Neutrophil (primary cell): ENCODE measurements around the gene HSD3B7.

Experiments
- H3K27ac ChIP-seq: fragments of 200-600 bp; sonication (generic); 2 replicates; pipeline ENCODE4 v1.5.1; 2016; ENCODE audit warnings: mild to moderate bottlenecking, moderate library complexity
- H3K27me3 ChIP-seq: fragments of 200-600 bp; sonication (generic); 2 replicates; pipeline ENCODE4 v1.6.0; 2016; ENCODE audit warnings: mild to moderate bottlenecking
- H3K36me3 ChIP-seq: fragments of 200-600 bp; sonication (generic); 2 replicates; pipeline ENCODE4 v1.5.1; 2017
- H3K4me1 ChIP-seq, 2 experiments: fragments of 200-600 bp in 1 of 2; sonication (generic) in 1 of 2; 1 replicate in 1 of 2; 2 replicates in 1 of 2; pipeline versions ENCODE4 v1.5.1 to v1.6.1; 2013 to 2016; ENCODE audit warnings: low read depth in 1 of 2, low read length in 1 of 2, mild to moderate bottlenecking in 1 of 2, moderate library complexity in 1 of 2; ENCODE audit not compliant: control insufficient read depth in 1 of 2, insufficient read depth in 1 of 2
- H3K4me3 ChIP-seq, 2 experiments: fragments of 200-600 bp in 1 of 2; sonication (generic) in 1 of 2; 1 replicate in 1 of 2; 2 replicates in 1 of 2; pipeline ENCODE4 v1.5.1; 2013 to 2016; ENCODE audit warnings: low read depth in 1 of 2, low read length in 1 of 2, mild to moderate bottlenecking in 1 of 2, moderate library complexity in 1 of 2
- H3K9me3 ChIP-seq: fragments of 200-600 bp; sonication (generic); 2 replicates; pipeline ENCODE4 v1.5.1; 2016
- TF ChIP-seq, protein P1 (sequence below): fragments of 200-600 bp; sonication (generic); IDR thresholded peaks from 2 replicates; pipeline ENCODE4 v1.5.1; 2016; ENCODE audit warnings: antibody characterized with exemption

The HSD3B7 gene

DNA sequence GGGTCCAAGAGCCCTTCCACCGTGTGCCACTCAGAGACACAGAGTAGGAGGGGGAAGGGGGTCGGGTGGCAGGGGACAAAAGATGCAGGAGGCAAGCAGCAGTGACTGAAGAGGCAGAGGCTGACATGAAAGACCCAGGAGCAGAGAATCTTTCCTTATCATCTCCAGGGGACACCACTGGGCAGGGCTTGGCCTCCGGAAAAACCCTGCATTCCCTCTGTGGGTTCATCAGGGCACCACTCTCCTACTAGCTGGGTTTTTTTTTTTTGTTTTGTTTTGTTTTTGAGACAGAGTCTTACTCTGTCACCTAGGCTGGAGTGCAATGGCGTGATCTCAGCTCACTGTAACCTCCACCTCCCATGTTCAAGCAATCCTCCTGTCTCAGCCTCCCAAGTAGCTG, 46.3 kb downstream of the HSD3B7 start:
- TF ChIP-seq, protein P1, sequence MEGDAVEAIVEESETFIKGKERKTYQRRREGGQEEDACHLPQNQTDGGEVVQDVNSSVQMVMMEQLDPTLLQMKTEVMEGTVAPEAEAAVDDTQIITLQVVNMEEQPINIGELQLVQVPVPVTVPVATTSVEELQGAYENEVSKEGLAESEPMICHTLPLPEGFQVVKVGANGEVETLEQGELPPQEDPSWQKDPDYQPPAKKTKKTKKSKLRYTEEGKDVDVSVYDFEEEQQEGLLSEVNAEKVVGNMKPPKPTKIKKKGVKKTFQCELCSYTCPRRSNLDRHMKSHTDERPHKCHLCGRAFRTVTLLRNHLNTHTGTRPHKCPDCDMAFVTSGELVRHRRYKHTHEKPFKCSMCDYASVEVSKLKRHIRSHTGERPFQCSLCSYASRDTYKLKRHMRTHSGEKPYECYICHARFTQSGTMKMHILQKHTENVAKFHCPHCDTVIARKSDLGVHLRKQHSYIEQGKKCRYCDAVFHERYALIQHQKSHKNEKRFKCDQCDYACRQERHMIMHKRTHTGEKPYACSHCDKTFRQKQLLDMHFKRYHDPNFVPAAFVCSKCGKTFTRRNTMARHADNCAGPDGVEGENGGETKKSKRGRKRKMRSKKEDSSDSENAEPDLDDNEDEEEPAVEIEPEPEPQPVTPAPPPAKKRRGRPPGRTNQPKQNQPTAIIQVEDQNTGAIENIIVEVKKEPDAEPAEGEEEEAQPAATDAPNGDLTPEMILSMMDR: no peak
- Histone ChIP-seq H3K4me1 (peaks cover 16 to 26% of the 10 kb centered on the region in 2 experiments), H3K4me3 (no peak overlapping the region), H3K9me3 (no peaks in the 10 kb centered on the region), H3K36me3 (peaks cover 7% of the 10 kb centered on the region), H3K27me3 (no peaks in the 10 kb centered on the region), H3K27ac (peak overlapping the region; percentile 92)

DNA sequence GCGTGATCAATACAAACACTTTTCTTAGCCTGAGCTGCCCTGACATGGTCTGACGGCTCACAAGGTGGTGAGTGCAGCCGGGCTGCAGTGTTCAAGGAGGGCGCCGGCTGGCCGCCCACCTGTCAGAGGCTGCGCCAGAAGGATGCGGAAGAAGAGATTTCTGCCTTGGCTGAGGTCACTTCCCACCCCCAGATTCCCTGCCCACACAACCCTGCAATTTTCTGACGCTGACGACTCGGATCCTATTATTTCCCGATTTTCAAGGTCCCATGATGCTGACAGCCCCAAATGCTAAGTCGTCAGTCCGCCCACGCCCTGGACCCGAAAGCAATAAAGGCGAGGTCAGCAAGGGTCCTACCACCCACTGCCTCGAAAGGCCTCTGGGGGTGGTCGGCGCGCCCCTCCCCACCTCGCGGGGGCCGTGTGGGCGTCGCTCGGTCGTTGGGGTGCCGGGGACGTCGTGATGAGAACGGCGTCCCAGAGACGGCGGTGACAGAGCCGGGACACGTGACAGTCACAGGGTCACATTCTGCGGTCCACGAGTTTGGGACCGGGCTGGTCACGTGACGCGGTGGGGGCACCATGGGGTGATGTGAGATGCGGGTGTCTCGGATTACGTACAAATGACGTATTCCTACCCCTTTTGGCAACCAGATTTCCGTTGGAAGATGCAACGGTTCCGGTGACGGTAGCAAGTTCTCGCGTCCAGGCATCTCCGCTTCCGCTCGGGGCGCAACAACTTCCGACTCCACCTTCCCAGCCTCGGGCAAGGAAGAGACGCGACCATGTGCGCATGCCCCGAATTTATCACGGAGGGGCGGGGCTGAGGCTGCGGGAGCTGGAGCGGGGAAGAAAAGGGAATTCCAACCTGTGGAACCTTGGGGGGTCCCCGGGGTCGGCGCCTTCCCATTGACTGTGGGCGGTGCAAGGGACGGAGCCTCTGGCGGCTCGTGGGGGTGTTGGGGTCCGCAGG, 48.0 kb downstream of the HSD3B7 start, which contains the start of gene STX4:
STX4 (plus strand) TSS at position 823 of the 973 bp plus-strand sequence. CDS start 248 bp downstream, outside the sequence.
- no peaks in the 10 kb centered on the region for H3K27me3 ChIP-seq
- H3K36me3 ChIP-seq: peaks cover 14% of the 10 kb centered on the region
- peak within 1 kb of the TSS; percentile 92 for H3K27ac ChIP-seq
- H3K4me1 ChIP-seq: peaks cover 20 to 33% of the 10 kb centered on the region in 2 experiments
- peak within 1 kb of the TSS; percentile 74 to 99 for H3K4me3 ChIP-seq
- TF ChIP-seq, protein P1: peak; percentile 6
- H3K9me3 ChIP-seq: no peaks in the 10 kb centered on the region

DNA sequence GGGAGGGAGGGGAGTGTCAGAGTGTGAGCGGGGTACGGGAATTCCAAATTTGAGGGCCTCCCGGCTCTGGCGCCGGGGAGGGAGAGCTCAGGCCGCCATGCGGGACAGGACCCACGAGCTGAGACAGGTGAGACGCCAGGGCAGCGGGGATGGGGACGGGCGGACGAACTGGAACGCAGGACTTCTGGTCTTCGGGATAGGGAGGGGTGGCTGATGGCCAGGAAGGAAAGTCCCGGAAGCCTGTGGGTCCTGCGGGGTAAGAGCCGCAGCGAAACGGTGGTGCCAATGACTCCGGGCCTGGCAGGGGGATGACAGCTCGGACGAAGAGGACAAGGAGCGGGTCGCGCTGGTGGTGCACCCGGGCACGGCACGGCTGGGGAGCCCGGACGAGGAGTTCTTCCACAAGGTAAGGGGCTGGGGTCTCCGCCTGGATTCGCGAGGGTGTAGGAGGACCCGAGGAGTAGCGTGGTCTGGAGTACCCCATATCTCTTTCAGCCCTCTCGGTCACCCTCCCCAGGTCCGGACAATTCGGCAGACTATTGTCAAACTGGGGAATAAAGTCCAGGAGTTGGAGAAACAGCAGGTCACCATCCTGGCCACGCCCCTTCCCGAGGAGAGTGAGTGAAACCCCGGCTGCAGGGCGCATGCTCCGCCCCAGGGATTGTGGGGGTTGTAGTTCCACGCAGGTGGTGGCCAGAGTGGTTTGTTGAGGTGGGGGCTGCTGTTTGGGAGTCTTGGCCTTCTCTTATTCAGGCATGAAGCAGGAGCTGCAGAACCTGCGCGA, 48.9 kb downstream of the HSD3B7 start:
- Histone ChIP-seq H3K27ac (peak overlapping the region; percentile 92), H3K27me3 (no peaks in the 10 kb centered on the region), H3K36me3 (peaks cover 23% of the 10 kb centered on the region), H3K4me1 (peaks cover 20 to 33% of the 10 kb centered on the region in 2 experiments), H3K9me3 (no peaks in the 10 kb centered on the region), H3K4me3 (peak overlapping the region; percentile 74 to 99)
- TF ChIP-seq, protein P1: no peak

DNA sequence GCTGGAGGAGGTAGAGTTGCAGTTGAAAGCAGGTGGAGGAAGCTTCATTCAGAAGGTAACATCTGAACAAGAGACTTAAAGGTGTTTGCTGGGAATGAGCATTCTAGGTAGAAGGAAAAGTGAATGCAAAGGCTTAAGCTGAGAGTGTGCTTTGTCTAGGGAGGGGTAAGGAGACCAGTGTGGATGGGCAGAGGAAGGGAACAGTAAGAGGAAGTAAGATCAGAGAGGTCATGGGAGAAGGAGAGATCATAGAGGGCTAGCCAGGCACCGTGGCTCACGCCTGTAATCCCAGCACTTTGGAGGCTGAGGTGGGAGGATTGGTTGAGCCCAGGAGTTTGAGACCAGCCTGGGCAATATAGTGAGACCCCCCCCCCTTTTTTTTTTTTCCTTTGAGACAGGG, 51.7 kb downstream of the HSD3B7 start:
- TF ChIP-seq, protein P1: no peak
- H3K4me3 ChIP-seq: no peak overlapping the region
- peaks cover 49% of the 10 kb centered on the region for H3K36me3 ChIP-seq
- peaks cover 20 to 33% of the 10 kb centered on the region in 2 experiments for H3K4me1 ChIP-seq
- H3K27me3 ChIP-seq: no peaks in the 10 kb centered on the region
- H3K27ac ChIP-seq: peak overlapping the region; percentile 92
- no peaks in the 10 kb centered on the region for H3K9me3 ChIP-seq
